Endothelial cell of umbilical vein (primary cell): ENCODE results near the gene ANKRD13D. TPM values are rescaled to one million over a fixed set of nuclear protein-coding genes. Genes with fewer than 3 reads are reported as not detected.

Experiments used
- BruUV-seq: library from RNA; stranded (reverse); fragments of 400-500 nt; replicated peaks from 2 replicates; lab custom pipeline; 2021; lab: Mats Ljungman, UMichigan
- CTCF ChIA-PET: fragments of 300-600, 350-600 bp; sonication (Branson Sonifier 250); formaldehyde crosslinking; loops from one replicate; lab custom pipeline; 2021; ENCODE audit warnings: antibody characterized with exemption, inconsistent platforms; lab: Charles Lee
- POLR2A ChIA-PET: fragments of 300-600, 350-600 bp; sonication (Branson Sonifier 250); formaldehyde crosslinking; loops from one replicate; lab custom pipeline; 2021; ENCODE audit warnings: antibody characterized with exemption, inconsistent platforms; lab: Charles Lee
- DNase-seq: peaks from one replicate; pipeline ENCODE4 v3.0.0-alpha.2; 2011; ENCODE audit warnings: low read depth, low spot score
- FAIRE-seq: peaks from 2 replicates; lab custom pipeline; 2011; peaks lifted over from hg19 to GRCh38; lab: Jason Lieb, UNC
- H2AFZ ChIP-seq: 2 replicates; pipeline ENCODE4 v1.6.0; 2012; ENCODE audit warnings: low read depth, low read length, control low read depth, inconsistent platforms
- H3K27ac ChIP-seq: 2 replicates; pipeline ENCODE4 v1.5.1; 2011; ENCODE audit warnings: low read depth, mild to moderate bottlenecking, control low read depth, low read length, moderate library complexity; ENCODE audit not compliant: insufficient read depth
- H3K27me3 ChIP-seq, 2 experiments: 2 replicates each; pipeline versions ENCODE4 v1.6.0 to v1.6.1; 2011; ENCODE audit warnings: low read length in 2 of 2, mixed read lengths in 1 of 2; ENCODE audit not compliant: control insufficient read depth in 2 of 2, insufficient read depth in 2 of 2
- H3K36me3 ChIP-seq, 2 experiments: 2 replicates in 1 of 2; 3 replicates in 1 of 2; pipeline ENCODE4 v1.5.1; 2011; ENCODE audit warnings: low read length in 2 of 2, mild to moderate bottlenecking in 1 of 2, moderate library complexity in 1 of 2; ENCODE audit not compliant: control insufficient read depth in 2 of 2, insufficient read depth in 2 of 2; ENCODE audit errors: extremely low read depth in 1 of 2
- H3K4me1 ChIP-seq: 3 replicates; pipeline ENCODE4 v1.5.1; 2011; ENCODE audit warnings: mild to moderate bottlenecking, low read length; ENCODE audit not compliant: control insufficient read depth, insufficient read depth; ENCODE audit errors: extremely low read depth
- H3K4me2 ChIP-seq: 2 replicates; pipeline ENCODE4 v1.6.1; 2011; ENCODE audit warnings: low read length, control low read depth, mixed read lengths; ENCODE audit not compliant: insufficient read depth
- H3K4me3 ChIP-seq, 3 experiments: fragments of 200-600 bp in 1 of 3; sonication (generic), shearing (Covaris generic) in 1 of 3; replicated peaks in 1 of 3; 2 replicates each; pipeline ENCODE4 v1.5.1; 2011 to 2016; ENCODE audit warnings: control low read depth in 3 of 3, low read length in 3 of 3, mild to moderate bottlenecking in 2 of 3, inconsistent platforms in 1 of 3, low read depth in 1 of 3, moderate library complexity in 1 of 3; ENCODE audit not compliant: insufficient read depth in 1 of 3
- H3K79me2 ChIP-seq: 2 replicates; pipeline ENCODE4 v1.6.0; 2012; ENCODE audit warnings: low read length, inconsistent platforms; ENCODE audit not compliant: control insufficient read depth, insufficient read depth
- H3K9ac ChIP-seq: replicated peaks from 2 replicates; pipeline ENCODE3; 2011; ENCODE audit warnings: low read length, control low read depth; ENCODE audit not compliant: insufficient read depth; ENCODE audit errors: extremely low read depth
- H3K9me1 ChIP-seq: replicated peaks from 3 replicates; pipeline ENCODE4 v1.6.0; 2011; ENCODE audit warnings: mild to moderate bottlenecking, low read length; ENCODE audit not compliant: control insufficient read depth, insufficient read depth; ENCODE audit errors: extremely low read depth
- H3K9me3 ChIP-seq: replicated peaks from 2 replicates; pipeline ENCODE4 v1.5.1; 2012; ENCODE audit warnings: low read length, inconsistent platforms; ENCODE audit not compliant: control insufficient read depth, insufficient read depth
- H4K20me1 ChIP-seq: replicated peaks from 2 replicates; pipeline ENCODE3; 2011; ENCODE audit warnings: mild to moderate bottlenecking, low read length; ENCODE audit not compliant: control insufficient read depth, insufficient read depth; ENCODE audit errors: extremely low read depth
- EZH2 ChIP-seq: IDR thresholded peaks from 2 replicates; pipeline ENCODE4 v1.6.1; 2012; ENCODE audit warnings: borderline replicate concordance, low read depth, mild to moderate bottlenecking, moderate library complexity, low read length, inconsistent platforms; ENCODE audit not compliant: severe bottlenecking
- FOS ChIP-seq: IDR thresholded peaks from 2 replicates; pipeline ENCODE4 v1.6.1; 2011; ENCODE audit warnings: mild to moderate bottlenecking, low read length, moderate library complexity, borderline replicate concordance; ENCODE audit not compliant: insufficient read depth
- GATA2 ChIP-seq: IDR thresholded peaks from 2 replicates; pipeline ENCODE4 v1.7.0; 2011; ENCODE audit warnings: low read depth, mild to moderate bottlenecking, moderate library complexity, mixed read lengths, low read length; ENCODE audit not compliant: insufficient read length, insufficient read depth
- JUN ChIP-seq: IDR thresholded peaks from 2 replicates; pipeline ENCODE4 v1.6.1; 2011; ENCODE audit warnings: borderline replicate concordance, low read depth; ENCODE audit not compliant: insufficient read length, insufficient read depth
- MYC ChIP-seq: IDR thresholded peaks from one replicate; pipeline ENCODE4 v1.6.1; 2011; ENCODE audit warnings: mild to moderate bottlenecking, low read depth, low read length
- POLR2A ChIP-seq: IDR thresholded peaks from 2 replicates; pipeline ENCODE4 v1.6.1; 2012; ENCODE audit warnings: low read depth, mild to moderate bottlenecking, control low read depth, low read length
- POLR2AphosphoS5 ChIP-seq: IDR thresholded peaks from 2 replicates; pipeline ENCODE4 v1.6.1; 2012; ENCODE audit warnings: low read depth, mild to moderate bottlenecking, control low read depth, low read length, moderate library complexity; ENCODE audit not compliant: insufficient read depth
- dilution Hi-C: fragments of 300-500 bp; cut with MboI; formaldehyde crosslinking; loops from one replicate; pipeline ENCODE4 v1.15.0; 2019; ENCODE audit warnings: low sequenced_read_pairs; ENCODE audit not compliant: extremely low pct_ligation_motif_present
- intact Hi-C: fragments of 100-400 bp; cut with micrococcal nuclease; formaldehyde crosslinking; loops from one replicate; pipeline ENCODE4 v1.10.0; 2022
- polyA plus RNA-seq, 4 experiments: library from polyadenylated mRNA; depleted of rRNA in 3 of 4; stranded (reverse) in 3 of 4; unstranded in 1 of 4; fragments of >200 nt; gene quantifications; 2 replicates each; pipeline versions ENCODE4 v1.2.1 to v1.2.3, GENCODE V29; 2011 to 2012; ENCODE audit warnings: missing spikeins in 1 of 4
- total RNA-seq: library from RNA; stranded (reverse); gene quantifications from 2 replicates; pipeline ENCODE4 v1.2.3, GENCODE V29; 2021
- TF ChIP-seq, protein P1 (sequence below): IDR thresholded peaks from 2 replicates; pipeline ENCODE4 v1.6.1; 2011; ENCODE audit not compliant: insufficient read depth, insufficient read length
- TF ChIP-seq, protein P2 (sequence below), 2 donors: IDR thresholded peaks; 1 replicate in 1 of 2; 2 replicates in 1 of 2; pipeline ENCODE4 v1.5.1; 2011; ENCODE audit warnings: low read length in 2 of 2, mild to moderate bottlenecking in 2 of 2, moderate library complexity in 2 of 2, control low read depth in 1 of 2, inconsistent platforms in 1 of 2, low read depth in 1 of 2; ENCODE audit not compliant: insufficient read depth in 1 of 2; ENCODE audit errors: extremely low read depth in 1 of 2

ANKRD13D gene
- total and polyA plus RNA-seq, 2 donors (not counting 3 experiments of a cell fraction or from before 2014, with no cell fraction given) = 43.5 to 57.5 TPM

DNA sequence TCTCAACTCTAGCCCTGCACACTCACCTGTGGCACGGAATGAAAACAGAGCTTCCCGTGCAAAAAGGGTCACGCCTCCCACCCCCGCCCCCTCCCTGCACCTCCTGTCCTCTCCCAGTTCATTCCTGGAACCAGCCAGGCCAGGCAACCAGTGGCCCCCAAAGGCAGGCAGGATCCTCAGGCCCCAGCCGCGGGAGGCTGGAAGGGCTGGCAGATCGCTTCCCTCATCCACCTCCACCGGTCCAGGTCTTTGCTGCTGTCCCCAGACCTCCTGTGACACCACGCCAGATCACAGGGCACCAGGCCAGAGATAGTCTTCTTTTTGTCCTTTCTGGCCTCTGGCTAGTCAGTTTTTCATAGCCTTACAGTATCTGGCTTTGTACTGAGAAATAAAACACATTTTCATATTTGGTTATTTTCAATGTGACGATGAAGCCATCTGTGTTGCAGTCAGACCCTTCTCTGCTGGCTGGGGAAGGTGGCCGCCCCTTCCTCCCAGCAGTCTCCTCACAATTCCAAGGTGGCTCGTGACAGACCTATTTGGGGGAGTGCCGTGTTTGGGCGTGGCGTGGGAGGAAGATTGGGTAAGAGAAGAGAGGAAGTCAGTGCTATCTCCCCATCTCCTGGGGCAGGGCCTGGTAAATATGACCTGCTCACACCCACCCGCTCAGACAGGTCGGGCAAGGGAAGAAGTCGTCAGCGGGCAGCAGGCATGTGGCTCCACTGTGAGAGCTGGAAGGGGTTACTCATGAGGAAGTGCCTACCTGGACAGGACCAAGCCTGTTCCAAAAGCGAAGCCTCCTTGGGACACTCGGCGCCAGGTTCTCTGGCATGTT lies 23.3 kb downstream of the ANKRD13D start:
- ChIA-PET POLR2A (no interaction called here), CTCF (interaction anchor here (1.4 kb wide), 1 partner anchor 50 kb away, joined by 5 read pairs; no protein-coding TSS in a partner anchor)
- TF ChIP-seq EZH2 (no peak), POLR2AphosphoS5 (no peak), JUN (no peak), FOS (no peak), POLR2A (no peak), GATA2 (no peak), MYC (no peak)
- TF ChIP-seq, protein P1, sequence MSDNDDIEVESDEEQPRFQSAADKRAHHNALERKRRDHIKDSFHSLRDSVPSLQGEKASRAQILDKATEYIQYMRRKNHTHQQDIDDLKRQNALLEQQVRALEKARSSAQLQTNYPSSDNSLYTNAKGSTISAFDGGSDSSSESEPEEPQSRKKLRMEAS = no peak
- TF ChIP-seq, protein P2, sequence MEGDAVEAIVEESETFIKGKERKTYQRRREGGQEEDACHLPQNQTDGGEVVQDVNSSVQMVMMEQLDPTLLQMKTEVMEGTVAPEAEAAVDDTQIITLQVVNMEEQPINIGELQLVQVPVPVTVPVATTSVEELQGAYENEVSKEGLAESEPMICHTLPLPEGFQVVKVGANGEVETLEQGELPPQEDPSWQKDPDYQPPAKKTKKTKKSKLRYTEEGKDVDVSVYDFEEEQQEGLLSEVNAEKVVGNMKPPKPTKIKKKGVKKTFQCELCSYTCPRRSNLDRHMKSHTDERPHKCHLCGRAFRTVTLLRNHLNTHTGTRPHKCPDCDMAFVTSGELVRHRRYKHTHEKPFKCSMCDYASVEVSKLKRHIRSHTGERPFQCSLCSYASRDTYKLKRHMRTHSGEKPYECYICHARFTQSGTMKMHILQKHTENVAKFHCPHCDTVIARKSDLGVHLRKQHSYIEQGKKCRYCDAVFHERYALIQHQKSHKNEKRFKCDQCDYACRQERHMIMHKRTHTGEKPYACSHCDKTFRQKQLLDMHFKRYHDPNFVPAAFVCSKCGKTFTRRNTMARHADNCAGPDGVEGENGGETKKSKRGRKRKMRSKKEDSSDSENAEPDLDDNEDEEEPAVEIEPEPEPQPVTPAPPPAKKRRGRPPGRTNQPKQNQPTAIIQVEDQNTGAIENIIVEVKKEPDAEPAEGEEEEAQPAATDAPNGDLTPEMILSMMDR (IDR thresholded peaks at IDR 0.05; ENCODE audit: extremely low read depth in 1 of 2, insufficient read depth in 1 of 2, low read depth in 1 of 2, low read length in 2 of 2) = no peak
- Histone ChIP-seq H3K27me3 (no peaks in the 10 kb centered on the region), H3K4me2 (no peak overlapping the region), H3K27ac (no peak overlapping the region), H3K9me1 (no peaks in the 10 kb centered on the region), H3K9ac (no peak overlapping the region), H3K79me2 (no peaks in the 10 kb centered on the region), H3K4me3 (no peak overlapping the region), H3K9me3 (no peaks in the 10 kb centered on the region), H3K36me3 (peaks cover 0 to 2% of the 10 kb centered on the region in 2 experiments), H4K20me1 (no peaks in the 10 kb centered on the region), H3K4me1 (no peaks in the 10 kb centered on the region), H2AFZ (no peak overlapping the region)
- DNase-seq (no peak), FAIRE-seq (no peak)
- intact Hi-C loops (no loop called here), dilution Hi-C loops (no loop called here)
- no TSS peak for BruUV-seq
